Measurements from ENCODE around the gene PLTP. TPM values are rescaled to one million over a fixed set of nuclear protein-coding genes. Genes with fewer than 3 reads are reported as not detected.
A peak's percentile ranks its signal among the peaks of the same experiment; 100 is the strongest.

PLTP gene
- total RNA-seq, 1 experiment from 2014 or later, result 62.5 TPM

GRCh38 chr20:45938727-45939438 is 26.9 kb upstream of the PLTP start:
- H4K91ac ChIP-seq (ENCODE audit: insufficient read length, low read depth, low read length), result no peak overlapping the region
- no peak overlapping the region for H2BK15ac ChIP-seq (ENCODE audit: low read depth, low read length)
- H3K9ac ChIP-seq (ENCODE audit: extremely low read depth, insufficient read length, low read length), result no peak overlapping the region
- Mint-ChIP-seq H3K4me3 (peak overlapping the region; percentile 36 to 73; a peak in 4 of 5 replicates), H3K27ac (peak overlapping the region; percentile 77 to 94 (median 93); a peak in 5 of 7 replicates), H3K4me1 (peaks cover 22 to 28% of the 10 kb centered on the region in 2 experiments), H3K9me3 (no peaks in the 10 kb centered on the region), H3K36me3 (ENCODE audit: insufficient read depth in 1 of 3, low read depth in 3 of 3) (peaks cover 16 to 52% (median 40%) of the 10 kb centered on the region in 3 experiments), H3K27me3 (ENCODE audit: low read depth) (no peaks in the 10 kb centered on the region; the same call in 1 of the 2 replicates)
- no CpG with 5 or more reads among the region's 13 CpGs for WGBS (ENCODE audit: extremely low coverage, insufficient read length, low lambda C conversion rate)
- H2BK12ac ChIP-seq (ENCODE audit: insufficient read length, low read depth, low read length), result no peak overlapping the region
- no peak overlapping the region for H2AFZ ChIP-seq (ENCODE audit: low read length)
- no peak overlapping the region for H3K14ac ChIP-seq (ENCODE audit: insufficient read depth, low read length)
- H3K4me1 ChIP-seq (ENCODE audit: insufficient read depth, low read length), result peaks cover 11% of the 10 kb centered on the region
- no peak overlapping the region for H2BK20ac ChIP-seq (ENCODE audit: low read depth, low read length, poor library complexity, severe bottlenecking)
- no peak overlapping the region for H3K56ac ChIP-seq (ENCODE audit: insufficient read length, low read depth, low read length)
- H3K27ac ChIP-seq (ENCODE audit: insufficient read length, low read depth, low read length), result no peak overlapping the region
- DNase-seq, result peak; percentile 96
- no peak for TF ChIP-seq CTCF (conservative IDR thresholded peaks at IDR 0.05)
- no peak overlapping the region for H3K4ac ChIP-seq (ENCODE audit: low read depth, low read length)
- peaks cover 9% of the 10 kb centered on the region for H3K23me2 ChIP-seq (ENCODE audit: insufficient read length, low read depth, low read length, poor library complexity, severe bottlenecking)
- H3K23ac ChIP-seq (ENCODE audit: insufficient read length, low read depth, low read length), result no peak overlapping the region
- peak overlapping the region; percentile 17 for H3K4me2 ChIP-seq (ENCODE audit: insufficient read depth, insufficient read length, low read length)
- H3K18ac ChIP-seq (ENCODE audit: insufficient read length, low read depth, low read length), result no peak overlapping the region
- H3K79me1 ChIP-seq (ENCODE audit: insufficient read depth, low read depth, low read length, poor library complexity, severe bottlenecking), result no peaks in the 10 kb centered on the region
- no peaks in the 10 kb centered on the region for H4K20me1 ChIP-seq (ENCODE audit: control insufficient read depth, insufficient read depth, insufficient read length)
- no peak overlapping the region for H2BK5ac ChIP-seq (ENCODE audit: insufficient read length, low read length)
- H2BK120ac ChIP-seq (ENCODE audit: low read depth, low read length, poor library complexity, severe bottlenecking), result no peak overlapping the region
- no peaks in the 10 kb centered on the region for H3K9me3 ChIP-seq (ENCODE audit: control insufficient read depth, low read depth, low read length)
- H2AK5ac ChIP-seq (ENCODE audit: insufficient read length, low read length), result no peak overlapping the region
- peaks cover 4% of the 10 kb centered on the region; the same call in 1 of the 2 replicates for H3K79me2 ChIP-seq (ENCODE audit: insufficient read depth, low read length)
- H4K8ac ChIP-seq (replicated peaks; ENCODE audit: insufficient read length, low read depth, low read length), result no peak overlapping the region
- no peaks in the 10 kb centered on the region for H3K27me3 ChIP-seq (ENCODE audit: insufficient read depth, low read length)
- no peak overlapping the region for H4K5ac ChIP-seq (ENCODE audit: insufficient read length, low read depth, low read length)
- no peak overlapping the region for H3T11ph ChIP-seq (ENCODE audit: low read length)
